ENCODE measurements around the gene ZNF827.

Gene ZNF827

GRCh38 chr4:145719752-145720624 is 218.6 kb downstream of the ZNF827 start:
- Histone ChIP-seq H3K36me3 (ENCODE audit: insufficient read depth, low read length) (no peaks in the 10 kb centered on the region), H3K9me3 (ENCODE audit: low read length) (no peaks in the 10 kb centered on the region), H3K27ac (ENCODE audit: low read depth, low read length) (no peak overlapping the region), H3K4me1 (ENCODE audit: insufficient read depth, low read length) (no peaks in the 10 kb centered on the region), H3K9ac (ENCODE audit: low read length) (no peak overlapping the region), H3K27me3 (ENCODE audit: control insufficient read depth in 1 of 2, insufficient read depth in 2 of 2, low read length in 2 of 2) (no peaks in the 10 kb centered on the region), H3K4me3 (ENCODE audit: low read depth in 1 of 2, low read length in 2 of 2) (no peak overlapping the region)

GRCh38 chr4:145716661-145717200 is 221.9 kb downstream of the ZNF827 start:
- no peak overlapping the region for H3K27ac ChIP-seq (ENCODE audit: low read depth, low read length)
- H3K36me3 ChIP-seq (ENCODE audit: insufficient read depth, low read length), result no peaks in the 10 kb centered on the region
- H3K9ac ChIP-seq (ENCODE audit: low read length), result no peak overlapping the region
- H3K4me1 ChIP-seq (ENCODE audit: insufficient read depth, low read length), result no peaks in the 10 kb centered on the region
- H3K9me3 ChIP-seq (ENCODE audit: low read length), result no peaks in the 10 kb centered on the region
- no peak overlapping the region for H3K4me3 ChIP-seq (ENCODE audit: low read depth in 1 of 2, low read length in 2 of 2)
- H3K27me3 ChIP-seq (ENCODE audit: control insufficient read depth in 1 of 2, insufficient read depth in 2 of 2, low read length in 2 of 2), result no peaks in the 10 kb centered on the region

GRCh38 chr4:145716200-145716599 is 222.4 kb downstream of the ZNF827 start:
- no peaks in the 10 kb centered on the region for H3K4me1 ChIP-seq (ENCODE audit: insufficient read depth, low read length)
- H3K4me3 ChIP-seq (ENCODE audit: low read depth in 1 of 2, low read length in 2 of 2), result no peak overlapping the region
- no peaks in the 10 kb centered on the region for H3K36me3 ChIP-seq (ENCODE audit: insufficient read depth, low read length)
- H3K9me3 ChIP-seq (ENCODE audit: low read length), result peaks cover 1% of the 10 kb centered on the region
- H3K27ac ChIP-seq (ENCODE audit: low read depth, low read length), result no peak overlapping the region
- no peak overlapping the region for H3K9ac ChIP-seq (ENCODE audit: low read length)
- H3K27me3 ChIP-seq (ENCODE audit: control insufficient read depth in 1 of 2, insufficient read depth in 2 of 2, low read length in 2 of 2), result no peaks in the 10 kb centered on the region

- no peak overlapping the region for H3K27ac ChIP-seq (ENCODE audit: low read depth, low read length)
Measured at GRCh38 chr4:145709843-145710242, 228.8 kb downstream of the ZNF827 start.

GRCh38 chr4:145709336-145709735 is 229.3 kb downstream of the ZNF827 start:
- Histone ChIP-seq H3K4me1 (ENCODE audit: insufficient read depth, low read length) (no peaks in the 10 kb centered on the region), H3K27me3 (ENCODE audit: control insufficient read depth in 1 of 2, insufficient read depth in 2 of 2, low read length in 2 of 2) (no peaks in the 10 kb centered on the region), H3K4me3 (ENCODE audit: low read depth in 1 of 2, low read length in 2 of 2) (no peak overlapping the region), H3K36me3 (ENCODE audit: insufficient read depth, low read length) (no peaks in the 10 kb centered on the region), H3K27ac (ENCODE audit: low read depth, low read length) (no peak overlapping the region), H3K9me3 (ENCODE audit: low read length) (peaks cover 4% of the 10 kb centered on the region), H3K9ac (ENCODE audit: low read length) (no peak overlapping the region)

More at GRCh38 chr4:145709843-145710242, 228.8 kb downstream of the ZNF827 start:
- Histone ChIP-seq H3K9me3 (ENCODE audit: low read length) (peaks cover 4% of the 10 kb centered on the region), H3K4me3 (ENCODE audit: low read depth in 1 of 2, low read length in 2 of 2) (no peak overlapping the region), H3K9ac (ENCODE audit: low read length) (no peak overlapping the region), H3K4me1 (ENCODE audit: insufficient read depth, low read length) (no peaks in the 10 kb centered on the region), H3K36me3 (ENCODE audit: insufficient read depth, low read length) (no peaks in the 10 kb centered on the region), H3K27me3 (ENCODE audit: control insufficient read depth in 1 of 2, insufficient read depth in 2 of 2, low read length in 2 of 2) (no peaks in the 10 kb centered on the region)

All from muscle layer of colon (tissue), 2 donors.